ENCODE data around the gene OR11G2.
"Not testable (repeated sequence)": the region's sequence is repeated elsewhere in the genome, so short reads cannot be mapped to it uniquely, and the experiment has no call there.

The OR11G2 gene

GRCh38 chr14:20223410-20223809 is 32.7 kb downstream of the OR11G2 start, which contains the start of gene OR11H6:
OR11H6 (plus strand) TSS chr14:20223710; CDS start chr14:20223710, 0 bp downstream.
- DNase-seq (ENCODE audit: low spot score) = no peak

- DNase-seq (ENCODE audit: low spot score) = no peak
These were observed 38.0 kb downstream of the OR11G2 start, which contains the start of gene OR11H7 for GRCh38 chr14:20228681-20229080. OR11H7 (plus strand) TSS chr14:20228981.

GRCh38 chr14:20235415-20235814 is 44.7 kb downstream of the OR11G2 start:
- DNase-seq (ENCODE audit: low spot score) = not testable (repeated sequence)

- DNase-seq (ENCODE audit: low spot score) = no peak
These were observed 57.0 kb downstream of the OR11G2 start for GRCh38 chr14:20247646-20248246.

Data from COLO829 (cell line).